PC-3 (cell line): ENCODE results near the gene ANKMY2. TPM values are rescaled to one million over a fixed set of nuclear protein-coding genes. Genes with fewer than 3 reads are reported as not detected.

Experiments used
- ATAC-seq: fragments of 200-7000 bp; cut with Tn5 transposase; 2 replicates; pipeline ENCODE4 v1.9.1; 2020; ENCODE audit warnings: mild to moderate bottlenecking, moderate library complexity
- BruUV-seq: library from RNA; stranded (reverse); fragments of 400-500 nt; replicated peaks from 2 replicates; lab custom pipeline; 2021; lab: Mats Ljungman, UMichigan
- CTCF ChIA-PET: fragments of 300-600 bp; sonication (Branson Sonifier 250); formaldehyde crosslinking; loops from one replicate; lab custom pipeline; 2022; ENCODE audit warnings: antibody characterized with exemption; lab: Charles Lee
- POLR2A ChIA-PET: fragments of 300-600 bp; sonication (Branson Sonifier 250); formaldehyde crosslinking; loops from one replicate; lab custom pipeline; 2022; ENCODE audit warnings: antibody characterized with exemption; ENCODE audit not compliant: unreplicated experiment; lab: Charles Lee
- DNase-seq: peaks from one replicate; pipeline ENCODE4 v3.0.0-alpha.2; 2015
- H2AFZ ChIP-seq: fragments of 300-600 bp; sonication (generic); 2 replicates; pipeline ENCODE4 v1.6.0; 2016; ENCODE audit warnings: antibody characterized with exemption, low read length
- H3F3A ChIP-seq: fragments of 300-600 bp; sonication (generic); one replicate; pipeline ENCODE4 v1.6.0; 2017; ENCODE audit warnings: antibody characterized with exemption, low read length, control low read depth, mild to moderate bottlenecking; ENCODE audit not compliant: unreplicated experiment
- H3K27ac ChIP-seq: fragments of 300-600 bp; sonication (generic); 2 replicates; pipeline ENCODE4 v1.5.1; 2016; ENCODE audit warnings: mild to moderate bottlenecking, low read length
- H3K27me3 ChIP-seq: fragments of 300-600 bp; sonication (generic); 2 replicates; pipeline ENCODE4 v1.6.1; 2016; ENCODE audit warnings: low read length, mixed read lengths
- H3K36me3 ChIP-seq: fragments of 300-600 bp; sonication (generic); 2 replicates; pipeline ENCODE4 v1.6.1; 2016; ENCODE audit warnings: low read depth, mixed run types, low read length, mixed read lengths
- H3K4me1 ChIP-seq: fragments of 300-600 bp; sonication (generic); 2 replicates; pipeline ENCODE4 v1.5.1; 2016; ENCODE audit warnings: low read length; ENCODE audit not compliant: insufficient read depth
- H3K4me2 ChIP-seq: fragments of 300-600 bp; sonication (generic); 2 replicates; pipeline ENCODE4 v1.6.0; 2016; ENCODE audit warnings: low read length
- H3K4me3 ChIP-seq: fragments of 300-600 bp; sonication (generic); 2 replicates; pipeline ENCODE4 v1.5.1; 2016; ENCODE audit warnings: mild to moderate bottlenecking, low read length, mixed read lengths
- H3K79me2 ChIP-seq: fragments of 300-600 bp; sonication (generic); 2 replicates; pipeline ENCODE4 v1.6.1; 2017; ENCODE audit warnings: low read length, mixed read lengths
- H3K9ac ChIP-seq: fragments of 300-600 bp; sonication (generic); 2 replicates; pipeline ENCODE4 v1.6.0; 2016; ENCODE audit warnings: mild to moderate bottlenecking, low read length
- H3K9me2 ChIP-seq: fragments of 300-600 bp; sonication (generic); replicated peaks from 2 replicates; pipeline ENCODE4 v1.6.1; 2016; ENCODE audit warnings: mixed run types, low read length, mixed read lengths
- H3K9me3 ChIP-seq: fragments of 300-600 bp; sonication (generic); 2 replicates; pipeline ENCODE4 v1.6.1; 2016; ENCODE audit warnings: low read length, mixed read lengths
- H4K20me1 ChIP-seq: fragments of 300-600 bp; sonication (generic); 2 replicates; pipeline ENCODE4 v1.6.1; 2016; ENCODE audit warnings: low read length, mixed read lengths
- CTCF ChIP-seq: fragments of 300-600 bp; sonication (generic); conservative IDR thresholded peaks from 2 replicates; pipeline ENCODE4 v1.5.1; 2017; ENCODE audit warnings: antibody characterized with exemption, low read depth, mild to moderate bottlenecking, low read length
- EZH2 ChIP-seq: fragments of 300-600 bp; sonication (generic); IDR thresholded peaks from one replicate; pipeline ENCODE4 v1.6.1; 2017; ENCODE audit warnings: antibody characterized with exemption, mild to moderate bottlenecking, low read length; ENCODE audit not compliant: unreplicated experiment
- EZH2phosphoT487 ChIP-seq: fragments of 300-600 bp; sonication (generic); IDR thresholded peaks from 2 replicates; pipeline ENCODE4 v1.6.1; 2018; ENCODE audit warnings: mild to moderate bottlenecking, antibody characterized with exemption, low read length, borderline replicate concordance
- intact Hi-C: fragments of 100-400 bp; cut with micrococcal nuclease; formaldehyde crosslinking; loops from 2 replicates; pipeline ENCODE4 v1.9.0; 2023
- total RNA-seq: library from RNA; depleted of rRNA; stranded (reverse); fragments of >200 nt; gene quantifications from 2 replicates; pipeline ENCODE4 v1.2.3, GENCODE V29; 2014

ANKMY2 gene
- total RNA-seq, 1 experiment from 2014 or later, result 8.5 TPM

- ChIA-PET POLR2A (no interaction called here), CTCF (no interaction called here)
- intact Hi-C loops, result loop anchor here (5.0 kb wide), 1 partner anchor 88 kb away; no protein-coding TSS in a partner anchor
- peaks cover 9% of the 10 kb centered on the region for H3K4me1 ChIP-seq
- H4K20me1 ChIP-seq, result no peaks in the 10 kb centered on the region
- no peak overlapping the region for H3K4me3 ChIP-seq
- H3K4me2 ChIP-seq, result no peak overlapping the region
- H3K79me2 ChIP-seq, result no peaks in the 10 kb centered on the region
- H3K27me3 ChIP-seq, result no peaks in the 10 kb centered on the region
- ATAC-seq (peak; percentile 49), DNase-seq (peak; percentile 48)
- no TSS peak for BruUV-seq
- no peaks in the 10 kb centered on the region for H3K9me2 ChIP-seq
- TF ChIP-seq EZH2 (no peak), CTCF (peak; percentile 52), EZH2phosphoT487 (no peak)
- no peak overlapping the region for H3K9ac ChIP-seq
- H3K36me3 ChIP-seq, result peaks cover 4% of the 10 kb centered on the region; the same call in 1 of the 2 replicates
- H3K27ac ChIP-seq, result no peak overlapping the region
- no peaks in the 10 kb centered on the region for H3K9me3 ChIP-seq
- H3F3A ChIP-seq, result no peaks in the 10 kb centered on the region
- H2AFZ ChIP-seq, result no peak overlapping the region
Measured at GRCh38 chr7:16604054-16604453, 41.5 kb downstream of the ANKMY2 start.

DNA sequence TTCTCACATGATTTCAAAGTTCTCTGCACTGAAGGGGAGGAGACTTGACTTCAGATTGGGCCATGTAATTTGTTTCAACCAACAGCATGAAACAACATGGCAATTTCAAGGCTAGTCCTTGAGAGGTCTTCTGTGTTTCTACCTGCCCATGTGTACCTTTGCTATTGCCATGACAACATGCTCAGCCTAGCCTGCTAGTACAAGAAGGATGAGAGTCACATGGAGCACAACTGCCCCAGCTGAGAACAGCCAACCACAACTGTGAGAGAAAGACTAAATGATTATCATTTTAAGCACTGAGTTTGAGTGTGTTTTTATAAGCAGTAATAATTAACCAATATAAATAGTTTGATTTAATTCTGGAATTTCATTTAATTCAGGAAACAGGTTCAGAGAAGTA, 41.9 kb downstream of the ANKMY2 start:
- ChIA-PET CTCF (no interaction called here), POLR2A (no interaction called here)
- no peak overlapping the region for H3K4me2 ChIP-seq
- no peak overlapping the region for H3K27ac ChIP-seq
- no TSS peak for BruUV-seq
- H3K9ac ChIP-seq, result no peak overlapping the region
- no peaks in the 10 kb centered on the region for H3K79me2 ChIP-seq
- ATAC-seq (no peak), DNase-seq (no peak)
- intact Hi-C loops, result loop anchor here (5.0 kb wide), 1 partner anchor 89 kb away; no protein-coding TSS in a partner anchor
- H3K9me2 ChIP-seq, result no peaks in the 10 kb centered on the region
- peaks cover 4% of the 10 kb centered on the region; the same call in 1 of the 2 replicates for H3K36me3 ChIP-seq
- H3K4me3 ChIP-seq, result no peak overlapping the region
- no peaks in the 10 kb centered on the region for H3F3A ChIP-seq
- H3K4me1 ChIP-seq, result peaks cover 9% of the 10 kb centered on the region
- no peak overlapping the region for H2AFZ ChIP-seq
- TF ChIP-seq CTCF (no peak), EZH2 (no peak), EZH2phosphoT487 (no peak)
- no peaks in the 10 kb centered on the region for H3K27me3 ChIP-seq
- H4K20me1 ChIP-seq, result no peaks in the 10 kb centered on the region
- no peaks in the 10 kb centered on the region for H3K9me3 ChIP-seq

GRCh38 chr7:16599860-16600259, 45.7 kb downstream of the ANKMY2 start:
- intact Hi-C loops, result loop anchor here (5.0 kb wide), 1 partner anchor 92 kb away; no protein-coding TSS in a partner anchor
- peak; percentile 58 for DNase-seq
- no peaks in the 10 kb centered on the region for H3F3A ChIP-seq
- H4K20me1 ChIP-seq, result no peaks in the 10 kb centered on the region
- peaks cover 9% of the 10 kb centered on the region for H3K4me1 ChIP-seq
- H3K79me2 ChIP-seq, result no peaks in the 10 kb centered on the region
- no peak overlapping the region for H3K27ac ChIP-seq
- H3K9ac ChIP-seq, result no peak overlapping the region
- 0 out of 2 replicates have a peak overlapping the region, but pooled peaks have one; percentile 2 for H3K4me2 ChIP-seq
- no peak overlapping the region for H3K4me3 ChIP-seq
- ChIA-PET POLR2A (interaction anchor here (0.7 kb wide), 1 partner anchor 46 kb away, joined by 4 read pairs; the partner anchor contains the start of genes ANKMY2 and BZW2), CTCF (no interaction called here)
- no peaks in the 10 kb centered on the region for H3K9me3 ChIP-seq
- no peak overlapping the region for H2AFZ ChIP-seq
- TF ChIP-seq EZH2phosphoT487 (no peak), CTCF (no peak), EZH2 (no peak)
- peaks cover 4% of the 10 kb centered on the region; the same call in 1 of the 2 replicates for H3K36me3 ChIP-seq
- H3K9me2 ChIP-seq, result no peaks in the 10 kb centered on the region
- ATAC-seq, result peak; percentile 94
- H3K27me3 ChIP-seq, result no peaks in the 10 kb centered on the region
- BruUV-seq, result TSS peak; percentile 27
